ENCODE data around the gene PEX5L. TPM values are rescaled to one million over a fixed set of nuclear protein-coding genes. Genes with fewer than 3 reads are reported as not detected.

Gene PEX5L
- total RNA-seq, 1 experiment from 2014 or later = not detected

GRCh38 chr3:179955809-179956208 is 80.9 kb downstream of the PEX5L start:
- POLR2A ChIA-PET = no interaction called here
- Histone ChIP-seq H3K9me3 (ENCODE audit: control insufficient read depth in 1 of 2, insufficient read depth in 1 of 2, low read depth in 1 of 2, low read length in 2 of 2) (no peaks in the 10 kb centered on the region), H3K79me2 (ENCODE audit: insufficient read depth, low read length) (no peaks in the 10 kb centered on the region), H3K4me3 (replicated peaks in 1 of 2; ENCODE audit: low read depth in 1 of 2, low read length in 2 of 2) (no peak overlapping the region), H3K36me3 (ENCODE audit: control insufficient read depth in 1 of 2, insufficient read depth in 2 of 2, low read length in 2 of 2) (no peaks in the 10 kb centered on the region), H3K9me2 (ENCODE audit: insufficient read depth) (no peaks in the 10 kb centered on the region), H3K4me1 (ENCODE audit: control insufficient read depth in 1 of 2, insufficient read depth in 2 of 2, low read length in 2 of 2) (no peaks in the 10 kb centered on the region), H4K20me1 (ENCODE audit: insufficient read depth) (no peaks in the 10 kb centered on the region), H3K4me2 (ENCODE audit: low read length) (no peak overlapping the region), H2AFZ (ENCODE audit: low read depth, low read length, poor library complexity, severe bottlenecking) (no peak overlapping the region), H3K9ac (ENCODE audit: low read length) (no peak overlapping the region), H3K27ac (ENCODE audit: low read depth, low read length) (no peak overlapping the region), H3K27me3 (ENCODE audit: insufficient read depth, low read length) (peaks cover 48% of the 10 kb centered on the region)
- no peak for DNase-seq (ENCODE audit: low read depth, low spot score)
- TF ChIP-seq CBX3 (IDR thresholded peaks at IDR 0.05; ENCODE audit: low read depth) (no peak), REST (IDR thresholded peaks at IDR 0.05; ENCODE audit: low read depth) (no peak), ELF1 (IDR thresholded peaks at IDR 0.05; ENCODE audit: borderline replicate concordance, low read depth) (no peak), EGR1 (IDR thresholded peaks at IDR 0.05; ENCODE audit: low read depth) (no peak), MAX (IDR thresholded peaks at IDR 0.05) (no peak), EZH2 (IDR thresholded peaks at IDR 0.05) (no peak), YY1 (IDR thresholded peaks at IDR 0.05; ENCODE audit: extremely low read depth, insufficient replicate concordance, low read depth, low read length) (no peak), SP1 (IDR thresholded peaks at IDR 0.05; ENCODE audit: low read depth) (no peak), POLR2A (IDR thresholded peaks at IDR 0.05; ENCODE audit: borderline replicate concordance, extremely low read depth, insufficient read depth, insufficient read length) (no peak)
- no TSS peak for BruUV-seq (replicated peaks)
- RAD21 ChIA-PET (ENCODE audit: low non-redundant PET in 1 of 2, low total read pairs in 2 of 2, uncharacterized antibody in 2 of 2, unreplicated experiment in 2 of 2) = no interaction called here
- CTCF ChIA-PET = no interaction called here
- intact Hi-C loops (cut with micrococcal nuclease) = no loop called here
- ATAC-seq = no peak

Data from HCT116 (cell line).